ENCODE data around the gene SLC4A4.

The SLC4A4 gene

GRCh38 chr4:71549516-71550160 is 210.8 kb downstream of the SLC4A4 start:
- no peak for DNase-seq

GRCh38 chr4:71550220-71551165 is 211.7 kb downstream of the SLC4A4 start:
- no peak for DNase-seq

GRCh38 chr4:71553605-71554004 is 214.8 kb downstream of the SLC4A4 start:
- no peak for DNase-seq

- no peak for DNase-seq
Measured at GRCh38 chr4:71554025-71554424, 215.2 kb downstream of the SLC4A4 start.

- DNase-seq = no peak
Measured at GRCh38 chr4:71558248-71558647, 219.4 kb downstream of the SLC4A4 start.

GRCh38 chr4:71559957-71560571 is 221.2 kb downstream of the SLC4A4 start:
- DNase-seq = no peak

GRCh38 chr4:71564775-71565174 is 226.0 kb downstream of the SLC4A4 start:
- no peak for DNase-seq

- no peak for DNase-seq
Measured at GRCh38 chr4:71566856-71567255, 228.0 kb downstream of the SLC4A4 start.

- no peak for DNase-seq
Measured at GRCh38 chr4:71568131-71568530, 229.3 kb downstream of the SLC4A4 start.

- DNase-seq = no peak
Measured at GRCh38 chr4:71570492-71570891, 231.7 kb downstream of the SLC4A4 start.

- no peak for DNase-seq
Measured at GRCh38 chr4:71571346-71571745, 232.5 kb downstream of the SLC4A4 start.

GRCh38 chr4:71583971-71584370 is 245.2 kb downstream of the SLC4A4 start:
- no peak for DNase-seq

- DNase-seq = no peak
Measured at GRCh38 chr4:71584585-71584984, 245.8 kb downstream of the SLC4A4 start.

- no peak for DNase-seq
Measured at GRCh38 chr4:71586087-71586763, 247.4 kb downstream of the SLC4A4 start.

- no peak for DNase-seq
Measured at GRCh38 chr4:71587995-71588394, 249.2 kb downstream of the SLC4A4 start.

GRCh38 chr4:71592793-71593192 is 254.0 kb downstream of the SLC4A4 start:
- no peak for DNase-seq

GRCh38 chr4:71593311-71593710 is 254.5 kb downstream of the SLC4A4 start:
- no peak for DNase-seq

- no peak for DNase-seq
Measured at GRCh38 chr4:71595576-71596108, 256.8 kb downstream of the SLC4A4 start.

GRCh38 chr4:71599578-71599977 is 260.8 kb downstream of the SLC4A4 start:
- DNase-seq = no peak

GRCh38 chr4:71602289-71602900 is 263.6 kb downstream of the SLC4A4 start:
- DNase-seq = no peak

- no peak for DNase-seq
Measured at GRCh38 chr4:71604785-71605184, 266.0 kb downstream of the SLC4A4 start.

- DNase-seq = no peak
Measured at GRCh38 chr4:71607109-71607508, 268.3 kb downstream of the SLC4A4 start.

Data from left hindlimb (tissue), 1 donor.